DOHH2 (cell line): ENCODE measurements around the gene MC1R.

ENCODE experiments used
- H3F3A ChIP-seq: fragments of 200-600 bp; sonication (generic), shearing (Covaris generic); 2 replicates; pipeline ENCODE4 v1.6.0; 2016; ENCODE audit warnings: antibody characterized with exemption, mild to moderate bottlenecking; ENCODE audit not compliant: control insufficient read depth, insufficient read depth
- H3K27ac ChIP-seq: fragments of 200-600 bp; sonication (generic); 2 replicates; pipeline ENCODE4 v1.5.1; 2014; ENCODE audit warnings: low read depth, mild to moderate bottlenecking, low read length, moderate library complexity
- H3K27me3 ChIP-seq: fragments of 200-600 bp; sonication (generic); 2 replicates; pipeline ENCODE4 v1.6.1; 2014; ENCODE audit warnings: mild to moderate bottlenecking, low read length, mixed read lengths; ENCODE audit not compliant: control insufficient read depth
- H3K36me3 ChIP-seq: fragments of 200-600 bp; sonication (generic); 2 replicates; pipeline ENCODE4 v1.6.1; 2014; ENCODE audit warnings: mild to moderate bottlenecking, low read length, moderate library complexity, mixed read lengths; ENCODE audit not compliant: control insufficient read depth
- H3K4me1 ChIP-seq: fragments of 200-600 bp; sonication (generic); 2 replicates; pipeline ENCODE4 v1.6.1; 2014; ENCODE audit warnings: mild to moderate bottlenecking, low read length, mixed read lengths; ENCODE audit not compliant: control insufficient read depth
- H3K4me2 ChIP-seq: fragments of 200-600 bp; sonication (generic); 2 replicates; pipeline ENCODE4 v1.6.0; 2014; ENCODE audit warnings: mild to moderate bottlenecking, low read length, moderate library complexity
- H3K4me3 ChIP-seq: fragments of 200-600 bp; sonication (generic); 2 replicates; pipeline ENCODE4 v1.5.1; 2014; ENCODE audit warnings: mild to moderate bottlenecking, low read length, mixed read lengths
- H3K79me2 ChIP-seq: fragments of 200-600 bp; sonication (generic); 2 replicates; pipeline ENCODE4 v1.6.1; 2014; ENCODE audit warnings: mild to moderate bottlenecking, low read length, mixed read lengths; ENCODE audit not compliant: control insufficient read depth
- H3K9me2 ChIP-seq: fragments of 200-600 bp; sonication (generic); replicated peaks from 2 replicates; pipeline ENCODE4 v1.6.1; 2014; ENCODE audit warnings: mild to moderate bottlenecking, low read length, mixed read lengths; ENCODE audit not compliant: control insufficient read depth
- H3K9me3 ChIP-seq: fragments of 200-600 bp; sonication (generic); 2 replicates; pipeline ENCODE4 v1.6.1; 2014; ENCODE audit warnings: antibody characterized with exemption, low read length, mixed read lengths; ENCODE audit not compliant: control insufficient read depth, insufficient read depth
- H4K20me1 ChIP-seq: fragments of 200-600 bp; sonication (generic); 2 replicates; pipeline ENCODE4 v1.6.0; 2014; ENCODE audit warnings: low read depth, mild to moderate bottlenecking, antibody characterized with exemption, low read length, moderate library complexity; ENCODE audit not compliant: control insufficient read depth, insufficient read depth
- CTCF ChIP-seq: fragments of 200-600 bp; sonication (generic); IDR thresholded peaks from one replicate; pipeline ENCODE4 v1.5.1; 2014; ENCODE audit warnings: antibody characterized with exemption, mild to moderate bottlenecking, low read depth, low read length; ENCODE audit not compliant: poor library complexity, severe bottlenecking
- EZH2phosphoT487 ChIP-seq: fragments of 200-600 bp; sonication (generic); IDR thresholded peaks from 2 replicates; pipeline ENCODE4 v1.6.1; 2017; ENCODE audit warnings: borderline replicate concordance, mild to moderate bottlenecking, antibody characterized with exemption, low read length, moderate library complexity, mixed read lengths

Gene MC1R

GRCh38 chr16:89918453-89919347 lies at the start of gene MC1R:
Gene MC1R, plus strand, starts transcription at chr16:89918862. Its CDS starts 397 bp downstream, at chr16:89919259.
- Histone ChIP-seq H3K4me3 (peak within 1 kb of the TSS; percentile 66), H3K27me3 (no peaks in the 10 kb centered on the region), H4K20me1 (no peaks in the 10 kb centered on the region), H3K79me2 (peaks cover 15% of the 10 kb centered on the region), H3K4me1 (peaks cover 52% of the 10 kb centered on the region), H3K9me2 (no peaks in the 10 kb centered on the region), H3K36me3 (peaks cover 7% of the 10 kb centered on the region), H3F3A (peaks cover 14% of the 10 kb centered on the region), H3K4me2 (peak within 1 kb of the TSS; percentile 76), H3K9me3 (no peaks in the 10 kb centered on the region), H3K27ac (peak within 1 kb of the TSS; percentile 72)
- TF ChIP-seq CTCF = peak; percentile 76
- no peak for TF ChIP-seq EZH2phosphoT487

GRCh38 chr16:89869911-89870310 lies 48.8 kb upstream of the MC1R start:
- no peak for TF ChIP-seq CTCF
- no peak for TF ChIP-seq EZH2phosphoT487
- peaks cover 19% of the 10 kb centered on the region for H3K4me1 ChIP-seq

GRCh38 chr16:89870440-89870839 lies 48.2 kb upstream of the MC1R start:
- Histone ChIP-seq H3K27me3 (no peaks in the 10 kb centered on the region), H3K79me2 (peaks cover 24% of the 10 kb centered on the region), H3K27ac (no peak overlapping the region), H3K36me3 (peaks cover 22% of the 10 kb centered on the region), H3K4me3 (no peak overlapping the region), H3K9me2 (no peaks in the 10 kb centered on the region), H3F3A (no peaks in the 10 kb centered on the region), H4K20me1 (no peaks in the 10 kb centered on the region; the same call in 1 of the 2 replicates), H3K9me3 (peaks cover 14% of the 10 kb centered on the region), H3K4me1 (peaks cover 20% of the 10 kb centered on the region), H3K4me2 (no peak overlapping the region)
- TF ChIP-seq EZH2phosphoT487 = no peak
- TF ChIP-seq CTCF = no peak

More at GRCh38 chr16:89869911-89870310, 48.8 kb upstream of the MC1R start:
- H3F3A ChIP-seq = no peaks in the 10 kb centered on the region
- peaks cover 18% of the 10 kb centered on the region for H3K79me2 ChIP-seq
- no peak overlapping the region for H3K27ac ChIP-seq
- peaks cover 14% of the 10 kb centered on the region for H3K9me3 ChIP-seq
- no peak overlapping the region for H3K4me2 ChIP-seq
- peaks cover 17% of the 10 kb centered on the region for H3K36me3 ChIP-seq
- no peaks in the 10 kb centered on the region; the same call in 1 of the 2 replicates for H4K20me1 ChIP-seq
- H3K4me3 ChIP-seq = no peak overlapping the region
- H3K9me2 ChIP-seq = no peaks in the 10 kb centered on the region
- H3K27me3 ChIP-seq = no peaks in the 10 kb centered on the region
